ENCODE measurements around the gene GCK. TPM values are rescaled to one million over a fixed set of nuclear protein-coding genes. Genes with fewer than 3 reads are reported as not detected.

Gene GCK
- total RNA-seq, 1 experiment from 2014 or later: 2.8 TPM

DNA sequence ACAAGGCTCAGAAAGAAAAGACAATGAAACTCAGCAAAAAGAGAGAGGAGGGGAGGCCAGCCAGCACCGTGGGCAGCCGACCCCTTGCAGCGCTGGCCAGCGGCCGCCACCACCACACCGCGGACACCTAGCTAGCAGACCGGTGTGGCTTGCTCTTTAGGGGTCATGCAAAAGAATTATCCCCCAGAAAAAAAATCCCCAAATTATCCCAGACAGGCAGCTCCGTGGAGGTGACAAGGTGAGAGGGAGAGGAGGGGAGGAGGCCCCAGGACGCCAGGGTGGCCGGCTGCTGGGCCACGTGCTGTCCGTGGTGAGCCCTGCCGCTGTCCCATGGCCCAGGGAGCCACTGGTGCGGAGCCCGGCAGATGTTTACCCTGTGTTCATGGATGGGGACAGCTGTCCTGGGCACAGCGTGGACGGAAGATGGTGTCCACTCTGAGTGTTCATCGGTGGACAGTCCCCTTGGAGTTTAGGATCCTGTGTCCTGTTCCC lies 28.0 kb upstream of the GCK start:
- Histone ChIP-seq H3K36me3 (replicated peaks; ENCODE audit: control insufficient read depth, insufficient read depth, low read length) (peaks cover 4% of the 10 kb centered on the region), H3K4me3 (ENCODE audit: insufficient read depth, low read depth, low read length) (no peak overlapping the region), H3K27me3 (ENCODE audit: control insufficient read depth, insufficient read depth, low read length) (no peaks in the 10 kb centered on the region)
- DNase-seq: peak; percentile 61

DNA sequence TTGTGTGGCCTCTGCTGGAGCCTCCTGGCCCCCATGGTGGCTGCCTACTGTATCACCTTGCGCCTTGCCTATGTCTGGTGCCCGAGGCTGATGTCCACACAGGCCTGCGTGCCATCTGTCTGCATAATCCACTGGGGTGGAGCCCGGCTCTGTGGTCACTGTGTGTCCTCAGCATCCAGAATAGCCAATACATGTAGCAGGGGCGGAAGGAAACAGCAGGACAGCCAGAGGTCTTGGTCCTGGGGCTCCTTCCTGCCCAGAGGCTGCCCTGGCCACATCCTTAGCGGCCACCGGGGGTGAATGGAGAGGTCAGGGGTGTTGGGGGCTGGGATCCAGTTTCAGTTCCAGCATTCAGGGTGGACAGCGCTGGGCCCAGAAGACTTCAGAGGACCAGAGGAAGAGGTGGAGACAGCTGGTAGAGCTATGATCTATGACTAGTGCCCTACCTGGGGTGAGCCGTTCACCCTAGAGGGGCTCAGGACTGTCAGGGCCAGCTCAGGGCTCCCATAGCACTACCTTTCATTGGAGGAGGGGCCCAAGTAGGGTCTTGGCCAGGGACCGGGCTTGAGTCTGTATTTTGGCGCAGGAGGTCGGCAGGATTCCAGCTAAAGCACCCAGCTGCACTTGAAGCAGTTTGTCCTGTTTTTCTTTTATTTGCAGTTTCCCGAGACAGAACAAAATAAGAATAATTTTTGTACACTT lies 27.4 kb upstream of the GCK start:
- DNase-seq: peak; percentile 48
- no peaks in the 10 kb centered on the region for H3K27me3 ChIP-seq (ENCODE audit: control insufficient read depth, insufficient read depth, low read length)

DNA sequence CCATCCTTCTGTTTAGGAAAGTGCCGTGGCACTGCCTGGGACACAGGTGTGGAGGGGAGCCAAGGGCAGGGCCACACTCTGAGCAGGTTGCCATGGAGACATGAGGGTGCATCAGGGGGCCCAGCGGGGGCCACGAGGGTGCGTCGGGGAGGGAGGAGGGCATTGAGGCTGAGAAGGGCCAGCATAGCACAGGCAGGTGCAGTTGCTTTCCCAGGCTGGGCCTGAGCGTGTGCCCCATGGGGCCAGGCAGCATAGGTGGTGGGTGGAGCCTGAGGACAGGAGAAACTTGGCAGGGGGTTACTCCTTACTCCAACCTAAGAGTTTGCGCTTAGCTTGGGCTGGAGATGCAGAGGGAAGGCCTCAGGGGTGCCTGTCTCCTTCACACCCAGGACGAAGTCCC lies 26.8 kb upstream of the GCK start:
- no peak overlapping the region for H3K4me3 ChIP-seq (ENCODE audit: insufficient read depth, low read depth, low read length)
- peaks cover 10% of the 10 kb centered on the region for H3K36me3 ChIP-seq (replicated peaks; ENCODE audit: control insufficient read depth, insufficient read depth, low read length)
- peak; percentile 48 for DNase-seq
- no peaks in the 10 kb centered on the region for H3K27me3 ChIP-seq (ENCODE audit: control insufficient read depth, insufficient read depth, low read length)

More for the DNA sequence above, 27.4 kb upstream of the GCK start:
- Histone ChIP-seq H3K4me3 (ENCODE audit: insufficient read depth, low read depth, low read length) (no peak overlapping the region), H3K36me3 (replicated peaks; ENCODE audit: control insufficient read depth, insufficient read depth, low read length) (peaks cover 4% of the 10 kb centered on the region)

GRCh38 chr7:44215531-44215930 lies 26.3 kb upstream of the GCK start:
- Histone ChIP-seq H3K36me3 (replicated peaks; ENCODE audit: control insufficient read depth, insufficient read depth, low read length) (peaks cover 11% of the 10 kb centered on the region), H3K4me3 (ENCODE audit: insufficient read depth, low read depth, low read length) (no peak overlapping the region), H3K27me3 (ENCODE audit: control insufficient read depth, insufficient read depth, low read length) (no peaks in the 10 kb centered on the region)
- peak; percentile 35 for DNase-seq

DNA sequence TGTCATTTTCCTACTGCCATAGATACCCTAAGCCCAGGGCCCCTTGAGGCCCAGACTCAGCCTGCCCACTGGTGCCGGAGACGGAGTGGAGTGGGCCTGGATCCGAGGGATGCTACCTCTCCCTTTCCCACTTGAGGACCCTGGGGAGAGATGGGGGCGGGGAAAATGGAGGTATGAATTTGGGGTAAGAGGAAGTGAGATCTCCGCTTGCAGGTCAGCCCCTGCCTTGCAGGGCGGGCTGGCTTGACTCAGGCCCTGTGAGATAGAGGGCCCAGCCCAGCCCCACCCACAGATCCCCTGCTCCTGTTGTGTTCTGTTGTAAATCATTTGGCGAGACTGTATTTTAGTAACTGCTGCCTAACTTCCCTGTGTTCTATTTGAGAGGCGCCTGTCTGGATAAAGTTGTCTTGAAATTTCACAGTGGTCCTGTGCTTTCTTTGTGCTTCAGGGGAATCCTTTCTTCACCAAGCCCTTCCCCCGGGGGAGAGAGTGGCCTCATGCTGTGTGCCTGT lies 24.7 kb upstream of the GCK start:
- Histone ChIP-seq H3K27me3 (ENCODE audit: control insufficient read depth, insufficient read depth, low read length) (no peaks in the 10 kb centered on the region), H3K4me3 (ENCODE audit: insufficient read depth, low read depth, low read length) (no peak overlapping the region), H3K36me3 (replicated peaks; ENCODE audit: control insufficient read depth, insufficient read depth, low read length) (peaks cover 21% of the 10 kb centered on the region)
- DNase-seq: peak; percentile 72

- Histone ChIP-seq H3K36me3 (replicated peaks; ENCODE audit: control insufficient read depth, insufficient read depth, low read length) (peaks cover 27% of the 10 kb centered on the region), H3K27me3 (ENCODE audit: control insufficient read depth, insufficient read depth, low read length) (no peaks in the 10 kb centered on the region), H3K4me3 (ENCODE audit: insufficient read depth, low read depth, low read length) (no peak overlapping the region)
- no peak for DNase-seq
Measured at GRCh38 chr7:44213206-44213876, 24.1 kb upstream of the GCK start.

GRCh38 chr7:44212581-44213184 lies 23.4 kb upstream of the GCK start:
- DNase-seq: no peak
- H3K36me3 ChIP-seq (replicated peaks; ENCODE audit: control insufficient read depth, insufficient read depth, low read length): peaks cover 28% of the 10 kb centered on the region

GRCh38 chr7:44212018-44212417 lies 22.8 kb upstream of the GCK start:
- no peaks in the 10 kb centered on the region for H3K27me3 ChIP-seq (ENCODE audit: control insufficient read depth, insufficient read depth, low read length)
- peaks cover 33% of the 10 kb centered on the region for H3K36me3 ChIP-seq (replicated peaks; ENCODE audit: control insufficient read depth, insufficient read depth, low read length)
- peak; percentile 51 for DNase-seq
- H3K4me3 ChIP-seq (ENCODE audit: insufficient read depth, low read depth, low read length): no peak overlapping the region

More at GRCh38 chr7:44212581-44213184, 23.4 kb upstream of the GCK start:
- H3K27me3 ChIP-seq (ENCODE audit: control insufficient read depth, insufficient read depth, low read length): no peaks in the 10 kb centered on the region
- H3K4me3 ChIP-seq (ENCODE audit: insufficient read depth, low read depth, low read length): no peak overlapping the region

GRCh38 chr7:44211126-44211675 lies 22.0 kb upstream of the GCK start:
- Histone ChIP-seq H3K36me3 (replicated peaks; ENCODE audit: control insufficient read depth, insufficient read depth, low read length) (peaks cover 38% of the 10 kb centered on the region), H3K27me3 (ENCODE audit: control insufficient read depth, insufficient read depth, low read length) (no peaks in the 10 kb centered on the region)
- peak; percentile 16 for DNase-seq

GRCh38 chr7:44210107-44210506 lies 20.9 kb upstream of the GCK start:
- H3K4me3 ChIP-seq (ENCODE audit: insufficient read depth, low read depth, low read length): no peak overlapping the region
- no peaks in the 10 kb centered on the region for H3K27me3 ChIP-seq (ENCODE audit: control insufficient read depth, insufficient read depth, low read length)
- DNase-seq: no peak
- peaks cover 45% of the 10 kb centered on the region for H3K36me3 ChIP-seq (replicated peaks; ENCODE audit: control insufficient read depth, insufficient read depth, low read length)

More at GRCh38 chr7:44211126-44211675, 22.0 kb upstream of the GCK start:
- no peak overlapping the region for H3K4me3 ChIP-seq (ENCODE audit: insufficient read depth, low read depth, low read length)

- no peak overlapping the region for H3K4me3 ChIP-seq (ENCODE audit: insufficient read depth, low read depth, low read length)
- peaks cover 49% of the 10 kb centered on the region for H3K36me3 ChIP-seq (replicated peaks; ENCODE audit: control insufficient read depth, insufficient read depth, low read length)
- no peak for DNase-seq
- H3K27me3 ChIP-seq (ENCODE audit: control insufficient read depth, insufficient read depth, low read length): no peaks in the 10 kb centered on the region
Measured at GRCh38 chr7:44208085-44208484, 18.8 kb upstream of the GCK start.

- no peak overlapping the region for H3K4me3 ChIP-seq (ENCODE audit: insufficient read depth, low read depth, low read length)
- no peaks in the 10 kb centered on the region for H3K27me3 ChIP-seq (ENCODE audit: control insufficient read depth, insufficient read depth, low read length)
- peaks cover 40% of the 10 kb centered on the region for H3K36me3 ChIP-seq (replicated peaks; ENCODE audit: control insufficient read depth, insufficient read depth, low read length)
- DNase-seq: no peak
Measured at GRCh38 chr7:44206008-44206407, 16.8 kb upstream of the GCK start.

DNA sequence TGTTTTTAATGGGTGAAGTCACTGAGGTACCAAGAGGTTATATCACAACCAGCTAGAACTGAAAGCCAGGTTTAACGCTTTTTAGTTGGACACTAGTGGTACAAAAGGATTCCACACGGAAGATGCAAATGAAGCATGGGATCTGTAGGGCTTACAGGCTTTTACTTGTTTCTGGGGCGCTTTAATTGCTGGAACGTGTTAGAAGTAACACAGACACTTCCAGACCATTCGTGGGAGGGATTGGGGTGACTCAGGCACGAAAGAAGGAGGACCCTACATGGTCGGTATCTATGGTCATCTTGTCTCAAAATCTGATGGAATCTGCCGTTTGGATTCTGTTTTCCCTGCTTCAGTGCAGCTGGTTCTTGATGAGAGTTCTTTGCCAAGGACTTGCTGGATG lies 12.6 kb upstream of the GCK start:
- Histone ChIP-seq H3K36me3 (replicated peaks; ENCODE audit: control insufficient read depth, insufficient read depth, low read length) (peaks cover 17% of the 10 kb centered on the region), H3K4me3 (ENCODE audit: insufficient read depth, low read depth, low read length) (peak overlapping the region; percentile 92), H3K27me3 (ENCODE audit: control insufficient read depth, insufficient read depth, low read length) (peaks cover 1% of the 10 kb centered on the region; the same call in 1 of the 2 replicates)
- peak; percentile 33 for DNase-seq

DNA sequence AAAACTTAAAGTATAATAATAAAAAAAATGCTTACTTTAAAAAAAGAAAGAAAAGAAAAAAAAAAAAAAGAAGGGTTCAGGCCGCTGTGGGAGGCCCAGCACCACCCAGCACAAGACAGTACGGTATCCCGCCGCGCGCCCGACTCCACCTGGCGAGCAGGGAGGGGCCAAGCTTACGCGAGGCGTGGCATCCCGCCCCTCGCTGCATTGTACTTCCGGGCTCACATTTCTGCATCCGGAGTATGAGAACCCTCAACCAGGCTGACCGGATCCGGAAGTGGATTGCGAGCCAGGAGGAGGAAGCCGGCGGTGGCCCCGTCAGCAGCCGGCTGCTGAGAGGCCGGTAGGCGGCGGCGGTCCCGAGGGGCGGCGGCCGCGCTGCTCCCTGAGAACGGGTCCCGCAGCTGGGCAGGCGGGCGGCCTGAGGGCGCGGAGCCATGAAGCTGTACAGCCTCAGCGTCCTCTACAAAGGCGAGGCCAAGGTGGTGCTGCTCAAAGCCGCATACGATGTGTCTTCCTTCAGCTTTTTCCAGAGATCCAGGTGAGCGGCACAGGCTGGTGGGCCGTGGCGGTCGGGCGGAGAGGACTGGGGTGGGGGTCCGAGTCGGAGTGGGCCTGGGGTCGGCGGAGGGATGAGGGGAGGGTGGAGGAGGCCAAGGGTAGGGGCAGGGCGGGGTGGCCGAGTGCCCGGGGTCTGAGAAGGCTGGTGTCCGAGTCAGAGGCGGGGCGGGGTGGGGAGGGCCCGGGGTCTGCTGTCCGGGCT lies 11.6 kb upstream of the GCK start, which contains the start of gene YKT6:
YKT6 (plus strand) TSS at position 280 of the 763 bp plus-strand sequence; CDS start at position 438, 158 bp downstream.
- peak; percentile 98 for DNase-seq
- Histone ChIP-seq H3K27me3 (ENCODE audit: control insufficient read depth, insufficient read depth, low read length) (peaks cover 1% of the 10 kb centered on the region; the same call in 1 of the 2 replicates), H3K4me3 (ENCODE audit: insufficient read depth, low read depth, low read length) (peak within 1 kb of the TSS; percentile 92), H3K36me3 (replicated peaks; ENCODE audit: control insufficient read depth, insufficient read depth, low read length) (peaks cover 10% of the 10 kb centered on the region)

All from H7 (cell line).